ENCODE measurements around the gene GNAI1.

GNAI1 gene

DNA sequence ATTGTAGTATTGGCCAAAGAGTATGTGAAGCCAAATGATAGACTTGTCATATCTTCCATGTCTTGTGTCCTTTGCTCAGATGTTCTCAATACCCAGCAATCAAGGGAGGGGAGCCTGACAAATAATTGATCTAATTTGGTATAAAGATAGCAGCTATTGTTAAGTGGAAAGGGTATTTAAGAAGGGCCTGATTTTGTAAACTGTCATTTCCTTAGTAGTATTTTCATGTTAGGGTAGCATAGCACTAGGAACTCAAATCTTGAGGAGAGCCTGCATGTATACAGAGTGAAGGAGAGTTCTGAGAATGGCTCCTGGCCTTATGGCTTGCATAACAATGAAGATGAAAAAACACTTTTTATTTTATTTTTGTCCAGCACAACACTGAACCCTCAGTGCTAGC is 53.1 kb downstream of the GNAI1 start:
- no peak overlapping the region for H3K9ac ChIP-seq (ENCODE audit: low read length)
- H3K36me3 ChIP-seq (ENCODE audit: control insufficient read depth, insufficient read depth, low read length, severe bottlenecking) = no peaks in the 10 kb centered on the region
- no peak for DNase-seq (ENCODE audit: low read depth)
- H3K9me3 ChIP-seq (ENCODE audit: control insufficient read depth, low read length) = no peaks in the 10 kb centered on the region
- H3K27me3 ChIP-seq (replicated peaks; ENCODE audit: control insufficient read depth, insufficient read depth, low read length) = no peaks in the 10 kb centered on the region
- H3K4me3 ChIP-seq (ENCODE audit: low read length) = no peak overlapping the region
- peaks cover 8% of the 10 kb centered on the region for H3K4me1 ChIP-seq (ENCODE audit: control insufficient read depth, insufficient read depth, low read length)

DNA sequence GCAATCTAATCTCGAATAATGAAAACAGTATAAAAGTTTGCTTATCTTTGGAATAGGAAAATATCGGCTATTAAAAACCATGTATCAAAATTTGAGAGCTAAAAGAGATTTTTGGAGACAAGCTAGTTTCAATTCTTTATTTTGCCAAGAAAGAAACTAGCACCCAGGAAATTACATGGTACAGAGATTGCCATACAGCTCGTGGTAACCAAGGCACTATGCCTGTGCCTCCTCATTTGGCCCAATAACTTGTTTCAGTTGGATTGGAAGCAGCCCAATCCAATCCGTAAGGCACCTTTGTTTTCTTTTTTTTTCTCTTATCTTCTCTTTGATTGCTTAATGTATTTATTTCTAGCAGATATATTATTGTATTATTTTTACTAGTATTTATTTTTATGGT is 55.0 kb downstream of the GNAI1 start:
- DNase-seq (ENCODE audit: low read depth) = no peak
- H3K36me3 ChIP-seq (ENCODE audit: control insufficient read depth, insufficient read depth, low read length, severe bottlenecking) = no peaks in the 10 kb centered on the region
- peaks cover 14% of the 10 kb centered on the region for H3K4me1 ChIP-seq (ENCODE audit: control insufficient read depth, insufficient read depth, low read length)
- no peak overlapping the region for H3K4me3 ChIP-seq (ENCODE audit: low read length)
- H3K27me3 ChIP-seq (replicated peaks; ENCODE audit: control insufficient read depth, insufficient read depth, low read length) = no peaks in the 10 kb centered on the region
- no peak overlapping the region for H3K9ac ChIP-seq (ENCODE audit: low read length)
- H3K9me3 ChIP-seq (ENCODE audit: control insufficient read depth, low read length) = no peaks in the 10 kb centered on the region

DNA sequence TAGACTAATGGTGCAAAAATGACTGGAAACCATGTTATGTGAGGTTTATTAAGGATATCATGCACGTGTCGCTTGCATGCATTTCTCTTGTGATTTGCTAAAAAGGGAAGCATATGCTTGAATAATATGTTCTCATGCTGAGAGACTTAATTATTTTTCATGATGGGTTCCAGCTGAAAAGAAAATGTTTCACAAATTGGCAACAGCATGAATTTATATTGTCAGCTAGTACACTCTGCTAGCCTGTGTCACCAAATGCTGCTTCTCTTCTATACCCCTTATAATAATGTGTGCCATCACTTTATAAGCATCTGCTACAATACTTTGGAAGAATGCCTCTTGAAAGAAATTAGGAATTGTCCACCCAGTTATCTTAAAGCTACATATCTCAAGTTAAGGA is 63.0 kb downstream of the GNAI1 start:
- Histone ChIP-seq H3K4me1 (ENCODE audit: control insufficient read depth, insufficient read depth, low read length) (peaks cover 5% of the 10 kb centered on the region), H3K9me3 (ENCODE audit: control insufficient read depth, low read length) (peaks cover 6% of the 10 kb centered on the region), H3K4me3 (ENCODE audit: low read length) (no peak overlapping the region), H3K27me3 (replicated peaks; ENCODE audit: control insufficient read depth, insufficient read depth, low read length) (no peaks in the 10 kb centered on the region), H3K36me3 (ENCODE audit: control insufficient read depth, insufficient read depth, low read length, severe bottlenecking) (peaks cover 42% of the 10 kb centered on the region), H3K9ac (ENCODE audit: low read length) (no peak overlapping the region)
- no peak for DNase-seq (ENCODE audit: low read depth)

DNA sequence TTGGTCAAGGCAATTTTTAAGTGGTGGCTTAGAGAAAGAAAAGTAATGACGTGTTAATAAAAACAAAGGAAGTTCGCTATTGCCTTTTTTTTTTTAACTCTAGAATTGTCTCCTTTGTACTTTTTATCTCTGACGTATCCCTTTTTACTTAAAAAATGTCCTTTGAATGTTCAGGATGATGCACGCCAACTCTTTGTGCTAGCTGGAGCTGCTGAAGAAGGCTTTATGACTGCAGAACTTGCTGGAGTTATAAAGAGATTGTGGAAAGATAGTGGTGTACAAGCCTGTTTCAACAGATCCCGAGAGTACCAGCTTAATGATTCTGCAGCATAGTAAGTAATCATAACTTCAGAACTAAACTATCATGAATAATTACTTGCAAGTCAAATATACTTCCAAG is 64.4 kb downstream of the GNAI1 start:
- Histone ChIP-seq H3K27me3 (replicated peaks; ENCODE audit: control insufficient read depth, insufficient read depth, low read length) (no peaks in the 10 kb centered on the region), H3K4me3 (ENCODE audit: low read length) (no peak overlapping the region), H3K9ac (ENCODE audit: low read length) (no peak overlapping the region), H3K4me1 (ENCODE audit: control insufficient read depth, insufficient read depth, low read length) (no peaks in the 10 kb centered on the region), H3K9me3 (ENCODE audit: control insufficient read depth, low read length) (peaks cover 6% of the 10 kb centered on the region), H3K36me3 (ENCODE audit: control insufficient read depth, insufficient read depth, low read length, severe bottlenecking) (peaks cover 55% of the 10 kb centered on the region)
- DNase-seq (ENCODE audit: low read depth) = no peak

DNA sequence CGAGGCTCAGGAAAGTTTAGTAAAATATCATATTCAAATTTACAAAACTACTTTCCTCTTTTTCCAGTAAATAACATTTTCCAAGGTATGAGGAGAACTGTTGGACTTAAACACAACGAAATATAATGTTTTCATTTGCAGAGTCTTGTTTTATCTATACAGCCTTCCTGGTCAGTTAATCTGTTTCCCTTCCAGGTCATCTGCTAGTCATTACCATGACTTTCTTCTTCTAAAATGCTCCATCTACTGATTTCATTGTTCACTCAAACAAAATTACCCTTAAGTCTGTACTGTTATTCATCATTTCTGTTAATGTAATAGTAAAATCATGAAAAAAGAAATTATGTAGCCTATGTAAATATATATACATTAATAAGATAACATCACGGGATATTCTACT is 69.8 kb downstream of the GNAI1 start:
- H3K36me3 ChIP-seq (ENCODE audit: control insufficient read depth, insufficient read depth, low read length, severe bottlenecking) = peaks cover 49% of the 10 kb centered on the region
- H3K9me3 ChIP-seq (ENCODE audit: control insufficient read depth, low read length) = no peaks in the 10 kb centered on the region
- peaks cover 20% of the 10 kb centered on the region for H3K4me1 ChIP-seq (ENCODE audit: control insufficient read depth, insufficient read depth, low read length)
- no peaks in the 10 kb centered on the region for H3K27me3 ChIP-seq (replicated peaks; ENCODE audit: control insufficient read depth, insufficient read depth, low read length)
- H3K4me3 ChIP-seq (ENCODE audit: low read length) = no peak overlapping the region
- H3K9ac ChIP-seq (ENCODE audit: low read length) = no peak overlapping the region
- no peak for DNase-seq (ENCODE audit: low read depth)

DNA sequence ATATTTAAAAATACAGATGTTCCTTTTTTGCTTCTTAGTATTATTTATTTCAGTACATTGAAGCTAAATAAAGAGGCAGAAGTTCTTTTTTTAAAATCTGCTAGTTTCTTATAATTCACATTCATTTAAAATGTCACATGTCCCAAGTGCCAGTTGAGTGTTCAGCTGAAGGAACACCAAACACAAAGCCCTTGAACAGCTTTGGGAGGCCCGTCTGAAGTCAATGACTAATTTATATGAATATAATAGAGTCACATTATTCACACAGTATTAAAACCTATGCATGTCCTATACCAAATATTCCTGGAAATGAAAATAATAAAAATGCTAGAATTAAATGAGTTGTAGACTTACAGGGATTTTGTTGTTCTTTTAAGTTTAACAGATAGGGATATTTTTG is 70.3 kb downstream of the GNAI1 start:
- Histone ChIP-seq H3K27me3 (replicated peaks; ENCODE audit: control insufficient read depth, insufficient read depth, low read length) (no peaks in the 10 kb centered on the region), H3K4me3 (ENCODE audit: low read length) (no peak overlapping the region), H3K9ac (ENCODE audit: low read length) (no peak overlapping the region), H3K9me3 (ENCODE audit: control insufficient read depth, low read length) (no peaks in the 10 kb centered on the region), H3K36me3 (ENCODE audit: control insufficient read depth, insufficient read depth, low read length, severe bottlenecking) (peaks cover 44% of the 10 kb centered on the region), H3K4me1 (ENCODE audit: control insufficient read depth, insufficient read depth, low read length) (peaks cover 20% of the 10 kb centered on the region)
- DNase-seq (ENCODE audit: low read depth) = no peak

DNA sequence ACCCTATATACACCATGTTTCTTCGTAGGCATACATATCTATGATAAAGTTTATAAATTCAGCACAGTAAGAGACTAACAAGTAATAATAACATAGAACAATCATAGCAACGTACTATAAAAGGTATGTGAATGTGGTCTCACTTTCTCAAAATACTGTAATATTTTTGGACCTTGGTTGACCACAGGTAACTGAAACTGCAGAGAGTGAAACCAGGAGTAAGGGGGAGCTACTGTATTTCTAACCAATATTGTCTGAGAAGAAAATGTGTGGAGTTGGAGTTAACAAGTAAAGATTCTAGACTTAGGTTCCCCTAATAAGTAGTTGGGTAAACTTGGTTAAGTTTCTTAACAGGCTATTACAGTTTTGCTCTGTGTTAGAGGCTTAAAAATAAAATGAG is 72.1 kb downstream of the GNAI1 start:
- Histone ChIP-seq H3K9me3 (ENCODE audit: control insufficient read depth, low read length) (no peaks in the 10 kb centered on the region), H3K36me3 (ENCODE audit: control insufficient read depth, insufficient read depth, low read length, severe bottlenecking) (peaks cover 40% of the 10 kb centered on the region), H3K4me1 (ENCODE audit: control insufficient read depth, insufficient read depth, low read length) (peaks cover 20% of the 10 kb centered on the region), H3K27me3 (replicated peaks; ENCODE audit: control insufficient read depth, insufficient read depth, low read length) (no peaks in the 10 kb centered on the region), H3K4me3 (ENCODE audit: low read length) (no peak overlapping the region), H3K9ac (ENCODE audit: low read length) (no peak overlapping the region)
- no peak for DNase-seq (ENCODE audit: low read depth)

DNA sequence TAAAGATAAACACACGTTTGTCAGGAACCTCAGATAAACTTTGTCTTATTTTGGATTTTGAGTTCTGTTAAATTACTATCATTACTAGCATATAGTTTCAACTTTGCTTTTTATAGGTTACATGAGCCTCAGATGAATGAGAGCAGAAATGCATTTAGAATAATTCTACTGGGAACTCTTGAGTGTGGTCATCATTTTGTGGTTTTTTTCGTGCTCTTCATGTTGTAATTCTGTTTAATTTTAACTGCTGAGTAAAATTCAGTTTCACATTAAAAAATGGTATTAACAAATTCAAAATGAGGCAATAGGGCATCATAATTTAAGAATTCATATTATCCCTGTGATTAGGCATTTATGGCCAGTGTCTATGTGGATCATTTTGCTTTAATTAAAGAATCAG is 72.9 kb downstream of the GNAI1 start:
- no peaks in the 10 kb centered on the region for H3K27me3 ChIP-seq (replicated peaks; ENCODE audit: control insufficient read depth, insufficient read depth, low read length)
- H3K4me1 ChIP-seq (ENCODE audit: control insufficient read depth, insufficient read depth, low read length) = peaks cover 20% of the 10 kb centered on the region
- peaks cover 47% of the 10 kb centered on the region for H3K36me3 ChIP-seq (ENCODE audit: control insufficient read depth, insufficient read depth, low read length, severe bottlenecking)
- no peak overlapping the region for H3K9ac ChIP-seq (ENCODE audit: low read length)
- H3K4me3 ChIP-seq (ENCODE audit: low read length) = peak overlapping the region; percentile 18
- DNase-seq (ENCODE audit: low read depth) = no peak
- no peaks in the 10 kb centered on the region for H3K9me3 ChIP-seq (ENCODE audit: control insufficient read depth, low read length)

DNA sequence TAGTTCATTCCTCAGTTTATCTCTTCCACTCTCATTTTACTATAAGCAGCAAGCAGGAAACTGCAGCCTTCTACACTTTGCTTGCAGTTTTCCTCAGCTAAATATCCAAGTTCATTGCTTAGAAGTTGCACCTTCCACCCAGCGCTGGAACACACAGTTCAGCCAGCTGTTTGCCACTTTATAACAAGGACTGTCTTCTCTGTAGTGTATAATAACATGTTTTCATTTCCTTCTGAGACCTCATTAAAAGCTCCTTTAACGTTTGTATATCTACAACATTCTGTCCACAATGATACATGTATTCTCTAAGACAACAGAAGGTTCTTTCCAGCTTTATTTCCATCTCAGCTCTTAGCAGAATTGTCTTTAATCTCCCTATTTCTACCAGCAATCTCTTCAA is 74.1 kb downstream of the GNAI1 start:
- Histone ChIP-seq H3K36me3 (ENCODE audit: control insufficient read depth, insufficient read depth, low read length, severe bottlenecking) (peaks cover 47% of the 10 kb centered on the region), H3K4me1 (ENCODE audit: control insufficient read depth, insufficient read depth, low read length) (peaks cover 20% of the 10 kb centered on the region), H3K9ac (ENCODE audit: low read length) (no peak overlapping the region), H3K27me3 (replicated peaks; ENCODE audit: control insufficient read depth, insufficient read depth, low read length) (no peaks in the 10 kb centered on the region), H3K4me3 (ENCODE audit: low read length) (no peak overlapping the region), H3K9me3 (ENCODE audit: control insufficient read depth, low read length) (no peaks in the 10 kb centered on the region)
- DNase-seq (ENCODE audit: low read depth) = no peak

DNA sequence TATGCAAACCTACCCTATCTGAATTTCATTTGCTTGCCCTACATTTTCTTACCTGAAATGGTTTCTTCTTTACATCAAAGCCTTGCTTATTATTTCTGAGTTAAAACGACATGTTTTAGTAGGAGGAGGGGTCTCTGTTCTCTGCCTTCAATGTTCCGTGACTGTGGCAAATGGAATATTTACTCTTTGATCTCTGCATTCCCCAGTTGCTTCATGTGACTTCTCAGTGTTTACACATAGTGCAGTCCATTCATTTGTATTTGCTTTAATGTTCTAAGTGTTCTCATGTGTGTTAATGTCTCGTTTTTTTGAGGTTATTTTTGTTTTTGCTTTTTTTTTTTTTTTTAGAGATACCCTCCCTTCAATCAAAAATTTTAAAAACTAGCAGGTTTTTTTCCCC is 75.8 kb downstream of the GNAI1 start:
- Histone ChIP-seq H3K36me3 (ENCODE audit: control insufficient read depth, insufficient read depth, low read length, severe bottlenecking) (peaks cover 48% of the 10 kb centered on the region), H3K27me3 (replicated peaks; ENCODE audit: control insufficient read depth, insufficient read depth, low read length) (no peaks in the 10 kb centered on the region), H3K9ac (ENCODE audit: low read length) (no peak overlapping the region), H3K4me3 (ENCODE audit: low read length) (no peak overlapping the region), H3K9me3 (ENCODE audit: control insufficient read depth, low read length) (no peaks in the 10 kb centered on the region), H3K4me1 (ENCODE audit: control insufficient read depth, insufficient read depth, low read length) (peaks cover 20% of the 10 kb centered on the region)
- DNase-seq (ENCODE audit: low read depth) = peak; percentile 24

DNA sequence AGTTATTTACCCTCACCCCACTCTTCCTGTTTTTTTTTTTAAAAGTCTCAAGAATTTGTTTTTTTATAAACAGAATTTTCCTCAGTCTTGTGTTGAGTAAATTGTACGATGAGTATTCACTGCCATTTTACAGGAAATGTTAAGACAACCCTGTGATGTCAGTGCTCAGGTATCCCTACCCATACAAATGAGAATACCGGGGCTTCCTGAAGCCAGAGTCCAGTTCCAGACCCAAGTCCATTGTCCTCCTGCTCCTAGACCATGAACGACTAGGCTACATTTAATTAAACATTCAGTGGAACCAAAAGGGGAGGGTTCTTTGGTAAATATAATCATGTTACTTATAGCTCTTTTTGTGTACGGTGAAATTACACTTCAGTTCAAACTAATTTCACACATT is 79.2 kb downstream of the GNAI1 start:
- H3K9ac ChIP-seq (ENCODE audit: low read length) = no peak overlapping the region
- H3K9me3 ChIP-seq (ENCODE audit: control insufficient read depth, low read length) = no peaks in the 10 kb centered on the region
- no peak overlapping the region for H3K4me3 ChIP-seq (ENCODE audit: low read length)
- no peaks in the 10 kb centered on the region for H3K27me3 ChIP-seq (replicated peaks; ENCODE audit: control insufficient read depth, insufficient read depth, low read length)
- H3K36me3 ChIP-seq (ENCODE audit: control insufficient read depth, insufficient read depth, low read length, severe bottlenecking) = peaks cover 67% of the 10 kb centered on the region
- no peak for DNase-seq (ENCODE audit: low read depth)
- H3K4me1 ChIP-seq (ENCODE audit: control insufficient read depth, insufficient read depth, low read length) = peaks cover 7% of the 10 kb centered on the region

DNA sequence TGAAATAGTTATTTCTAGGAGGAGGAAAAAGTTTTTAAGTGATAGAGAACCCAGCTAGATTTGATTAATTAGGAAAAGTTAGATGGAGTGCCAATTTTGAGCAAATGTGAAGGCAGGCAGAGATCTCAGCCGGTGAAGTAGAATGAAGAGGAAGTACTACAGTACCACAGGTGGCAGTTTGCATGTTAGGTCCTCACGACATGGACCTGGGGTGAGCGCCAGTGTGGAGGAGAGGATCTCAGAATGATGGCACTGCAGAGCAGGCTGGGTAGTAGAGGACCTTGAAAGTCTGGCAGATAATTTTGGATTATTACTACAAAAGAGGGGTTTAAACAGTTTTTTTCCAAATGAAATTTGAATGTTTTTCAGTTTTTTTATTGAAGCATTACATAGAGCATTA is 81.1 kb downstream of the GNAI1 start:
- H3K27me3 ChIP-seq (replicated peaks; ENCODE audit: control insufficient read depth, insufficient read depth, low read length) = no peaks in the 10 kb centered on the region
- H3K9ac ChIP-seq (ENCODE audit: low read length) = no peak overlapping the region
- DNase-seq (ENCODE audit: low read depth) = no peak
- no peak overlapping the region for H3K4me3 ChIP-seq (ENCODE audit: low read length)
- no peaks in the 10 kb centered on the region for H3K9me3 ChIP-seq (ENCODE audit: control insufficient read depth, low read length)
- H3K36me3 ChIP-seq (ENCODE audit: control insufficient read depth, insufficient read depth, low read length, severe bottlenecking) = peaks cover 75% of the 10 kb centered on the region
- H3K4me1 ChIP-seq (ENCODE audit: control insufficient read depth, insufficient read depth, low read length) = peaks cover 12% of the 10 kb centered on the region
